ENCODE results near the gene IL25.
A peak's percentile ranks its signal among the peaks of the same experiment; 100 is the strongest.

GRCh38 chr14:23376482-23377197 lies 4.0 kb downstream of the IL25 start, which contains the start of gene CMTM5:
- TF ChIP-seq POLR2AphosphoS5 (IDR thresholded peaks at IDR 0.05) (peak in 1 of 4 donors; percentile 43), CTCF (IDR thresholded peaks at IDR 0.05) (no peak), EP300 (IDR thresholded peaks at IDR 0.05) (no peak), POLR2A (IDR thresholded peaks at IDR 0.05) (no peak)
